AG04449 (cell line): Measurements from ENCODE around the gene C1orf35.

Experiments used
- CTCF ChIA-PET: fragments of 350-600 bp; formaldehyde crosslinking; extraction: SDS; loops from one replicate; lab custom pipeline; 2021; ENCODE audit warnings: antibody characterized with exemption; lab: Yijun Ruan, JAX
- POLR2A ChIA-PET: fragments of 400-600, 350-600 bp; formaldehyde crosslinking; extraction: SDS; loops from one replicate; lab custom pipeline; 2020; ENCODE audit warnings: antibody characterized with exemption, inconsistent platforms; lab: Yijun Ruan, JAX
- DNase-seq: peaks from one replicate; pipeline ENCODE4 v3.0.0-alpha.2; 2010; ENCODE audit warnings: low read depth, low spot score
- H3K4me3 ChIP-seq: 2 replicates; pipeline ENCODE4 v1.5.1; 2011; ENCODE audit warnings: low read depth, mild to moderate bottlenecking, control low read depth, low read length
- TF ChIP-seq, protein P1 (sequence below): IDR thresholded peaks from one replicate; pipeline ENCODE4 v1.5.1; 2011; ENCODE audit warnings: mild to moderate bottlenecking, moderate library complexity, low read length, control low read depth, inconsistent platforms; ENCODE audit not compliant: insufficient read depth; ENCODE audit errors: missing control alignments

C1orf35 gene

DNA sequence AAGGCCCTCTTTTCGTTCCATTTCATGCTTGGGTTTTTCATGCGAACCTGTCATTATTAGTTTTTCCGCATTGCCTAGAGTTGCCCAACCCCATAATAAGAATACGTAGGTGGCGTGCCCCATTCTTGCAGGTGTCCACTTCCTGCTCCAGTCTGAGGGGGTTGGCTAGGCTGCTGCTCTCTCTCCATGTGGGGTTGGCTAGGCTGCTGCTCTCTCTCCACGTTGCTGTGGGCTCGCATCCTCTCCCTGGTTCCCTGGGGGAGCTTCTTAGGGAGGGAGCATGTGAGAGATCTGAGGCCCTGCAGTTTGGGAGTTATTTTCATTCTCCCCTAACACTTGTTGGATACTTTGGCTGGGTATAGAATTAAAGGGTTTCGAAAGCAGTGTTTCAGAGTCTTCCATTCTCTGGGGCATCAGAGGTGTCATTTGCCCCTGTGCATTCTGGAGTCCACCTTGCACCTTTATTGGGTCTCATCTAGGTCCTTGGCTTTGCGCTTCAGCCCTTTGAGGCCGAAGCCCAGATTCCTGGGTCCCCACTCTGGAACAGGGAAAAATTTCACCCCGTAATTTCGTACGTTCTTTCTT lies 8.6 kb downstream of the C1orf35 start:
- ChIA-PET POLR2A (interaction anchor here (1.7 kb wide), 1 partner anchor 10 kb away, joined by 5 read pairs; no protein-coding TSS in a partner anchor), CTCF (interaction anchor here (1.3 kb wide), 1 partner anchor 94 kb away, joined by 3 read pairs; no protein-coding TSS in a partner anchor)
- H3K4me3 ChIP-seq = no peak overlapping the region
- no peak for DNase-seq
- TF ChIP-seq, protein P1, sequence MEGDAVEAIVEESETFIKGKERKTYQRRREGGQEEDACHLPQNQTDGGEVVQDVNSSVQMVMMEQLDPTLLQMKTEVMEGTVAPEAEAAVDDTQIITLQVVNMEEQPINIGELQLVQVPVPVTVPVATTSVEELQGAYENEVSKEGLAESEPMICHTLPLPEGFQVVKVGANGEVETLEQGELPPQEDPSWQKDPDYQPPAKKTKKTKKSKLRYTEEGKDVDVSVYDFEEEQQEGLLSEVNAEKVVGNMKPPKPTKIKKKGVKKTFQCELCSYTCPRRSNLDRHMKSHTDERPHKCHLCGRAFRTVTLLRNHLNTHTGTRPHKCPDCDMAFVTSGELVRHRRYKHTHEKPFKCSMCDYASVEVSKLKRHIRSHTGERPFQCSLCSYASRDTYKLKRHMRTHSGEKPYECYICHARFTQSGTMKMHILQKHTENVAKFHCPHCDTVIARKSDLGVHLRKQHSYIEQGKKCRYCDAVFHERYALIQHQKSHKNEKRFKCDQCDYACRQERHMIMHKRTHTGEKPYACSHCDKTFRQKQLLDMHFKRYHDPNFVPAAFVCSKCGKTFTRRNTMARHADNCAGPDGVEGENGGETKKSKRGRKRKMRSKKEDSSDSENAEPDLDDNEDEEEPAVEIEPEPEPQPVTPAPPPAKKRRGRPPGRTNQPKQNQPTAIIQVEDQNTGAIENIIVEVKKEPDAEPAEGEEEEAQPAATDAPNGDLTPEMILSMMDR = no peak

DNA sequence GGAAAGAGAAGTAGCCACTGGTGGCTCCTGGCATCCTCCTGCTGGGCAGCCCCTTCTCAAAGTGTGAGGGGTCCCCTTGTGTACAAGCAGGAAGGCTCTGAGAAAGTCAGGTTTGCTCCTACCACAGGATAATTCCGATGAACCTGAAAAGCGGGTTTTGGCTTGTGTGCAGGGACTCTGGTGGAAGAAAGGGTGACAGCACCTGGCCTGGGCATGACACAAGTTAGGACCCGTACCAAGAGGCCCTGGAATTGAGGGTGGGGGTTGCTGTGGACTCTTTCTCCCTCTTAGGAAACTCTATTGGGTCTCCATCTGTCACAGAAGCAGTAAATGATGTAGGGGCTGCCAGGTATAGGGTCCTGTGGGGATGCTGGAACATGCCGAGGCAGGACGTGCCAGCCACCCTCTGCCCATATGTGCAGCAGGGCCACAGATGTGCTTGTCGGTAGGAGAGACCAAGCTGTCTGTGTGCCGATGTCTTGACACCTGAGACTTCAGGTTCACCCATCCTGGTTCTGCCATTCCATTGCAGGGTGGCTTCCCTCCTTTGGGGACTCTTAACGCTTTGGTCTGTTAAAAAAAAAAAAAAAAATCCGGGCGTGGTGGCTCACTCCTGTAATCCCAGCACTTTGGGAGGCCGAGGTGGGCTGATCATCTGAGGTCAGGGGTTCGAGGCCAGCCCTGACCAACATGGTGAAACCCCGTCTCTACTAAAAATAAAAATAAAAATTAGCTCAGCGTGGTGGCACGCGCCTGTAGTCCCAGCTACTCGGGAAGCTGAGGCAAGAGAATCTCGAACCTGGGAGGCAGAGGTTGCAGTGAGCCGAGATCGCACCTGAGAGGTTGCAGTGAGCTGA lies 9.8 kb downstream of the C1orf35 start:
- TF ChIP-seq, protein P1 = no peak
- POLR2A ChIA-PET = interaction anchor here (1.7 kb wide), 1 partner anchor 9 kb away, joined by 5 read pairs; no protein-coding TSS in a partner anchor
- CTCF ChIA-PET = interaction anchor here (1.3 kb wide), 3 partner anchors 9 to 93 kb away, joined by 3 read pairs; no protein-coding TSS in a partner anchor

DNA sequence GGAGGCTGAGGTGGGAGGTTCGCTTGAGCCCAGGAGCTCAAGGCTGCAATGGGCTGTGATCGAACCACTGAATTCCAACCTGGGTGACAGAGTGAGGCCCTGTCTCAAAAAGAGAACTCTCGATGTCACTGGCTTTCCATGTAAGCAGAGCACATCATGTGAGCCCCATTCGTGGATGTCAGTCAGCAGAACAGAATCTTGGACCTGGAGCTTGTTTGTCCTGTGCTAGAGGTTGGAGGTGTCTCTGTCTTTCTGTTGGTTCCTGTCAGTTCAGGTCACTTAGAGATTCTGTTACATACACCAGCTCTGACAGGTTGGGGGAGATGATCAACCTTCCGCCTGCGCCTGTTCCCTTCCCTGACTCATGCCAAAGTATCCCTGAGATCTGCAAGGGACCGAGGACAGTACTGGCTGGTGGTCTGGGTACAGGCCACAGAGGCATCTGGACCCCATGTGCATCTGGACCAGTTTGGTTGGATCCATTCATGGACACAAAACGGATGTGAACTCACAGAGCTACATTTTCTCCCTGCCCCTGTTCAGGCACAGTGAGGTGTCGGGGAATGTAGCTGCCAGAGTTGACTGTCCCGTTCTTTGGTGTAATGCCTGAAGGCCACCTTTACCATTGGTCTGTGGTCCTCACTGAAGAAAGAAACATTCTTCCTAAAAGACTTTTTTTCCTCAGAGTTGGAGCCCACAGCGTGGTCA lies 10.6 kb downstream of the C1orf35 start:
- no peak for DNase-seq
- no peak overlapping the region for H3K4me3 ChIP-seq
- TF ChIP-seq, protein P1 = no peak
- ChIA-PET CTCF (interaction anchor here (1.1 to 1.6 kb wide), 5 partner anchors 8 to 125 kb away, joined by 3 to 6 read pairs (median 3); no protein-coding TSS in a partner anchor), POLR2A (interaction anchor here (1.3 kb wide), 1 partner anchor 10 kb away, joined by 3 read pairs; no protein-coding TSS in a partner anchor)

More for the DNA sequence above, 9.8 kb downstream of the C1orf35 start:
- DNase-seq = no peak
- no peak overlapping the region for H3K4me3 ChIP-seq

DNA sequence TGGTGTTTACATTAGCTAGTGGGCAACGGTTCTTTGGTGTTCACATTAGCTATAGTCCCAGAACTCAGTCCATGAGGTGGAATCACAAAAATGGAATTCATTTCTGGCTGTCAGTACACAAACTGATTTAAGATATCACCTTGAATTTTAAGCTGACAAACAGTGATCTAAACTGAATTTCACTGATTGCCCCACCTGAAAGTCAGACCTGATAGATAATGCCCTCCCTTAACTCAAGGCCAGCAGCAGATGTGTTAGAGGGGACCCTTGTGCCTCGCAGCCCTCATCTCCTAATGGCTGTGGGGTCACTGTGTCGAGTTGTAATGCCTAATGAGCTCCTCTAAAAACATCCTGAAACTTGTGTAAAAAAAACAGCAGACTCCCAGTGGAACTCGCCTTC lies 12.0 kb downstream of the C1orf35 start:
- no peak overlapping the region for H3K4me3 ChIP-seq
- POLR2A ChIA-PET = interaction anchor here (0.9 to 1.3 kb wide), 3 partner anchors 8 to 92 kb away, joined by 3 to 4 read pairs (median 3); partner anchors contain the start of gene ARF1
- CTCF ChIA-PET = interaction anchor here (1.1 to 1.6 kb wide), 2 partner anchors 11 to 127 kb away, joined by 3 to 6 read pairs; no protein-coding TSS in a partner anchor
- DNase-seq = no peak
- TF ChIP-seq, protein P1 = no peak

DNA sequence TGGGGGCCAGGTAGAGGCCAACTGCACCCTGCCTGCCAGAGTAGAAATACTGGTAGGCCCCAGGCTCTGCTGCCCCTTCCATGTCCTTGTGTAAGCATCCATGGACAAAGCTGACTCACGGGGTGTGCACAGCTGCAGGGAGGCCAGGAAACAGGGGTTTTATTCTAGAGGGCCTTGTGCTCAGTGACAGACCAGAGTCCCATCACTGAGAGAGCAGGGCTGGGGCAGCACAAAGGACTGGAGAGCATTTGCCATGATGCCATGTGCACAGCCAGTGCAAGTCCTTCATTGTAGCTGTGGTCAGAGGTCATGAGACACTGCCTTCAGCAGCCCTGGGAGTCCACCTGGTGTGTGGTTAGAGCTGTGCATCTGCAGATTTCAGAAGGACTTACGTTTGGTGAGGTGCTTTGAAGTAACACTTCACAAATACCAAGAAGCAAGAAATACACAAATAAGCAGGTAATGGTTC lies 12.5 kb downstream of the C1orf35 start:
- CTCF ChIA-PET = no interaction called here
- POLR2A ChIA-PET = interaction anchor here (0.9 to 1.3 kb wide), 3 partner anchors 8 to 91 kb away, joined by 3 to 4 read pairs (median 3); partner anchors contain the start of gene ARF1

More for the DNA sequence above, 12.5 kb downstream of the C1orf35 start:
- TF ChIP-seq, protein P1 = no peak
- no peak for DNase-seq
- H3K4me3 ChIP-seq = no peak overlapping the region
